Smooth muscle cell (in vitro differentiated cells): ENCODE data around the gene KIAA1328. TPM values are rescaled to one million over a fixed set of nuclear protein-coding genes. Genes with fewer than 3 reads are reported as not detected.

Experiments
- DNase-seq: peaks from one replicate; lab custom pipeline; 2025; ENCODE audit not compliant: unreplicated experiment; lab: John Stamatoyannopoulos, UW
- H2AFZ ChIP-seq: fragments of 200-600 bp; sonication (generic); 2 replicates; pipeline ENCODE4 v1.6.0; 2016; ENCODE audit warnings: antibody characterized with exemption, low read depth, mild to moderate bottlenecking
- H3F3A ChIP-seq: fragments of 200-600 bp; sonication (generic); 2 replicates; pipeline ENCODE4 v1.6.0; 2017; ENCODE audit warnings: antibody characterized with exemption, low read depth
- H3K27ac ChIP-seq: fragments of 200-600 bp; sonication (generic); 2 replicates; pipeline ENCODE4 v1.5.1; 2016; ENCODE audit warnings: low read depth, mild to moderate bottlenecking
- H3K27me3 ChIP-seq: fragments of 200-600 bp; sonication (generic); 2 replicates; pipeline ENCODE4 v1.6.1; 2016; ENCODE audit warnings: low read depth, mild to moderate bottlenecking
- H3K36me3 ChIP-seq: fragments of 200-600 bp; sonication (generic); 2 replicates; pipeline ENCODE4 v1.5.1; 2016; ENCODE audit warnings: low read depth
- H3K4me1 ChIP-seq: fragments of 200-600 bp; sonication (generic); 2 replicates; pipeline ENCODE4 v1.5.1; 2016; ENCODE audit warnings: low read depth
- H3K4me2 ChIP-seq: fragments of 200-600 bp; sonication (generic); 2 replicates; pipeline ENCODE4 v1.6.0; 2016; ENCODE audit warnings: mild to moderate bottlenecking
- H3K4me3 ChIP-seq: fragments of 200-600 bp; sonication (generic); 2 replicates; pipeline ENCODE4 v1.5.1; 2016; ENCODE audit warnings: mild to moderate bottlenecking
- H3K79me2 ChIP-seq: fragments of 200-600 bp; sonication (generic); 2 replicates; pipeline ENCODE4 v1.6.0; 2016; ENCODE audit warnings: low read depth, mild to moderate bottlenecking
- H3K9ac ChIP-seq: fragments of 200-600 bp; sonication (generic); 2 replicates; pipeline ENCODE4 v1.6.0; 2016; ENCODE audit warnings: low read depth
- H3K9me3 ChIP-seq: fragments of 200-600 bp; sonication (generic); replicated peaks from 2 replicates; pipeline ENCODE4 v1.5.1; 2016; ENCODE audit warnings: low read depth
- H4K20me1 ChIP-seq: fragments of 200-600 bp; sonication (generic); 2 replicates; pipeline ENCODE4 v1.6.0; 2016; ENCODE audit warnings: low read depth
- WGBS: methylation state at CpG from one replicate; pipeline ENCODE4 v1.1.7; 2016; ENCODE audit warnings: low lambda C conversion rate; 5-methylcytosine and 5-hydroxymethylcytosine counted together
- polyA plus RNA-seq: library from polyadenylated mRNA; unstranded; fragments of >200 nt; fragmentation: Nextera tagmentation; extraction: Ambion mirVana; gene quantifications from 2 replicates; pipeline ENCODE4 v1.2.1, GENCODE V29; 2016
- total RNA-seq: library from RNA; depleted of rRNA; stranded (reverse); fragments of >200 nt; gene quantifications from 2 replicates; pipeline ENCODE4 v1.2.3, GENCODE V29; 2014
- TF ChIP-seq, protein P1 (sequence below): fragments of 200-600 bp; sonication (generic); IDR thresholded peaks from 2 replicates; pipeline ENCODE4 v1.5.1; 2017; ENCODE audit warnings: borderline replicate concordance, mild to moderate bottlenecking, antibody characterized with exemption; ENCODE audit not compliant: insufficient read depth, poor library complexity, severe bottlenecking

The KIAA1328 gene
- total and polyA plus RNA-seq, 2 experiments from 2014 or later = 2.2 to 11.7 TPM

DNA sequence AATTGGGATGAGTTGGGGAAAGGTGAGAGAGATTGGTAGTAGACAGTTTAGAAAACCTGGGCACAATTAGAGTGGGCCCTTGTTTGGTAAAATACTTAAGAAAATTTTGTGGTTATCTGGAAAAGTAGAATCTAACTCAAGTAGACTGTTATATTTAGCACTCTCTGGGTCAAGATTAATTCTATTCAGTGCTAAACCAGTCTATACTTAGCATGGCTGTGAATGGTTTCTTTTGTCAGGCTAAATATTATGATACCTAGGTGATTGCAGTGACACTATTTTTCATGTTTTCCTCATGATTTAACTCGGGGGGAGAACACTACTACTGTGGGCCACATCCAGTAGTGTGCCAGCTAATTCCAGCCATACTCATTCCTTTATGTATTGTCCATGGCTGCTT, 58.9 kb downstream of the KIAA1328 start:
- H2AFZ ChIP-seq = no peak overlapping the region
- 83% methylated on average over 1 of the region's 1 CpG for WGBS
- no peak for DNase-seq
- no peak overlapping the region for H3K4me2 ChIP-seq
- no peaks in the 10 kb centered on the region for H3F3A ChIP-seq
- H3K9me3 ChIP-seq = no peaks in the 10 kb centered on the region
- H3K79me2 ChIP-seq = no peaks in the 10 kb centered on the region
- H3K27me3 ChIP-seq = no peaks in the 10 kb centered on the region
- H3K9ac ChIP-seq = no peak overlapping the region
- H3K27ac ChIP-seq = no peak overlapping the region
- H3K4me3 ChIP-seq = no peak overlapping the region
- no peaks in the 10 kb centered on the region for H4K20me1 ChIP-seq
- no peaks in the 10 kb centered on the region for H3K36me3 ChIP-seq
- H3K4me1 ChIP-seq = no peaks in the 10 kb centered on the region
- TF ChIP-seq, protein P1, sequence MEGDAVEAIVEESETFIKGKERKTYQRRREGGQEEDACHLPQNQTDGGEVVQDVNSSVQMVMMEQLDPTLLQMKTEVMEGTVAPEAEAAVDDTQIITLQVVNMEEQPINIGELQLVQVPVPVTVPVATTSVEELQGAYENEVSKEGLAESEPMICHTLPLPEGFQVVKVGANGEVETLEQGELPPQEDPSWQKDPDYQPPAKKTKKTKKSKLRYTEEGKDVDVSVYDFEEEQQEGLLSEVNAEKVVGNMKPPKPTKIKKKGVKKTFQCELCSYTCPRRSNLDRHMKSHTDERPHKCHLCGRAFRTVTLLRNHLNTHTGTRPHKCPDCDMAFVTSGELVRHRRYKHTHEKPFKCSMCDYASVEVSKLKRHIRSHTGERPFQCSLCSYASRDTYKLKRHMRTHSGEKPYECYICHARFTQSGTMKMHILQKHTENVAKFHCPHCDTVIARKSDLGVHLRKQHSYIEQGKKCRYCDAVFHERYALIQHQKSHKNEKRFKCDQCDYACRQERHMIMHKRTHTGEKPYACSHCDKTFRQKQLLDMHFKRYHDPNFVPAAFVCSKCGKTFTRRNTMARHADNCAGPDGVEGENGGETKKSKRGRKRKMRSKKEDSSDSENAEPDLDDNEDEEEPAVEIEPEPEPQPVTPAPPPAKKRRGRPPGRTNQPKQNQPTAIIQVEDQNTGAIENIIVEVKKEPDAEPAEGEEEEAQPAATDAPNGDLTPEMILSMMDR = no peak

DNA sequence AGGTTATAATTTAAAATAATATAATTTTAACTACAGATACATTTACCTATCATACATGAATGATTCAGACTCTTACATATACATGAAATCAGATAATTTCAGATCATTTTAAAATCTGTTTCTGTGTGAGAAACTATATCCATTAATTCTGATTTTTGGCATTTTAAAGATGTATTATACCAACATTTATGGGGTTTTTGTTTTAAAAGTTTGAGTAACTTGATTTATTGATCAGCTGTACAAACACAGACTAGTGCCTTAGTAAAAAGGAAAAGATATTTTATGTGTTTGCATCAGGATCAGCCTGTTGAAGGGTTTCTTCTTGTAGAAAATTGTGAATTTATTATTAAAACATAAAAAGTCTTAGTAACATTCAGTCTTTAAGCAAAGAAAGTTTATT, 59.9 kb downstream of the KIAA1328 start:
- Histone ChIP-seq H3F3A (no peaks in the 10 kb centered on the region), H3K9ac (no peak overlapping the region), H3K4me1 (no peaks in the 10 kb centered on the region), H3K79me2 (no peaks in the 10 kb centered on the region), H3K4me2 (peak overlapping the region; percentile 13), H3K27ac (no peak overlapping the region), H3K27me3 (no peaks in the 10 kb centered on the region), H3K9me3 (no peaks in the 10 kb centered on the region), H4K20me1 (no peaks in the 10 kb centered on the region), H3K36me3 (no peaks in the 10 kb centered on the region), H3K4me3 (no peak overlapping the region), H2AFZ (no peak overlapping the region)
- TF ChIP-seq, protein P1 = no peak
- DNase-seq = no peak

DNA sequence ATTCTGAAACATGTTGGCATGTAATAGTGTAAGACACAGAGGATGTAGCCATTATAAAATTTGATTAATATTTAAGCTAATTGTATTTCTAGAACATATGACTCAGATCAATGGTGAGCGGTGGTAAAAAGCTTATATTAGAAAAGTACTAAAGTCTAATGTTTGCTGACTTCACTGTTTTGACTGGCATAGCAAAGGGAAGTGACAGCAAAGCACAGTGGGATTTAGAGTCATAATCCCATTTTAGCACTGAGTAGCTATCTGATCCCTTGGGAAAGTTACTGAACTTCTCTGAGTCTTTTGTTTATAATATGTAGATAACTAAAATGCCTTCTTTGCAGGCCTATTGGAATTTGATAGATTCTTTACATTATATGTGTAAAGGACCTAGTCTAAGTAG, 60.4 kb downstream of the KIAA1328 start:
- WGBS = 61% methylated on average over 1 of the region's 1 CpG
- Histone ChIP-seq H4K20me1 (no peaks in the 10 kb centered on the region), H3K4me2 (peak overlapping the region; percentile 13), H3K4me3 (no peak overlapping the region), H3K4me1 (no peaks in the 10 kb centered on the region), H3K27ac (no peak overlapping the region), H3K9ac (no peak overlapping the region), H3F3A (no peaks in the 10 kb centered on the region), H3K27me3 (no peaks in the 10 kb centered on the region), H3K36me3 (no peaks in the 10 kb centered on the region), H3K9me3 (no peaks in the 10 kb centered on the region), H2AFZ (no peak overlapping the region), H3K79me2 (no peaks in the 10 kb centered on the region)
- TF ChIP-seq, protein P1 = no peak
- DNase-seq = no peak

DNA sequence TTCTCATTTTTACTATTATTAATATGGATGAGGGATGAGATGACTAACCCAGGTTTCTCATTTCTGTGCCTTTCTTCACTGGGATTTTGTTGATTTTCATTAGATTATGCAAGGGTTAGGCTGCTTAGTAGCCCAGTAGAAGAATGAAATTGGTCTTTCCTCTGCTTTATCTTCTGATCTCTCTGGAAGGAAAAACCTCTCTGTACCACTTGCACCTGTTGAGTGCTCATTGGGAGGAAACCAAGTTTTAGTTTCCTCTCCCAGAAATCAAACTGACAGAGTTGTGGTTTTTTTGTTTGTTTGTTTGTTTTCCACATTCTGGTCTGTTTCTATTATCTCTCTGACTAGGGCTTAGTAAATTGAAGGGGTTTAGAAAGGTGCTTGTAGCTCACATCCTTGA, 60.8 kb downstream of the KIAA1328 start:
- Histone ChIP-seq H3K4me3 (no peak overlapping the region), H4K20me1 (no peaks in the 10 kb centered on the region), H3K9me3 (no peaks in the 10 kb centered on the region), H3K27me3 (no peaks in the 10 kb centered on the region), H3K36me3 (no peaks in the 10 kb centered on the region), H3K4me2 (no peak overlapping the region), H3K79me2 (no peaks in the 10 kb centered on the region), H3K4me1 (no peaks in the 10 kb centered on the region), H3K9ac (no peak overlapping the region), H3K27ac (no peak overlapping the region), H3F3A (no peaks in the 10 kb centered on the region), H2AFZ (no peak overlapping the region)
- DNase-seq = no peak
- TF ChIP-seq, protein P1 = no peak
